ENCODE measurements around the gene LSM7. TPM values are rescaled to one million over a fixed set of nuclear protein-coding genes. Genes with fewer than 3 reads are reported as not detected.
A peak's percentile ranks its signal among the peaks of the same experiment; 100 is the strongest.

The LSM7 gene
- total RNA-seq, 2 experiments from 2014 or later = 73.6 to 80.1 TPM

DNA sequence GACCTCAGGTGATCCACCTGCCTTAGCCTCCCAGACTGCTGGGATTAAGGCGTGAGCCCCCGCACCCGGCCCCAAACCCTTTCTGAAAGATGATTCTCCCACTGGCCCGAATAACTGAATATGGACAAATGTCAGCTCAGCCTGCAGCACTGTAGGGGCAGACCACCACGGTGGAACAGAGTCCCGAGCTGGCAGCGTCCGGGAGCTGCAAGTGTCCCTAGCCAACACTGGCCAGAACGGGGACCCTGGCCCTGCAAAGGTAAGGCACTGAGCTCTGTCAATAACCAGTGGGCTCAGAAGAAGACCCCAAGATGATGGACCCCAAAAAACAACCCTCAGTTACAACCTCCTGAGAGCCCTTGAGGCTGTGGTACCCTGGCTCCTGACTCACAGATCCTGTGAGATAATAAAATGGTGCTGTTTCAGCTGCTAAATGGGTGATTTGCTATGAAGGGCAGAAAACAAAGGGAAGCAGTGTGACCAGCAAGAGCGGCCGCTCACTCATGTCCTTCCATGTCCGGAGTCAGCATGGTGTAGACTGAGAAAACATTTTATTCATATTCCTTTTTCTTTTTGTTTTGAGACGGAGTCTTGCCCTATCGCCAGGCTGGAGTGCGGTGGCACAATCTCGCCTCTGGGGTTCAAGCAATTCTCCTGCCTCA, 1.6 kb downstream of the LSM7 start:
- intact Hi-C loops (cut with DNase I, micrococcal nuclease) = loop anchor here (2.0 to 5.0 kb wide), 6 partner anchors 35 to 175 kb away; partner anchors contain the start of genes AP3D1 (in 1 of the 2) and TIMM13 (in 1 of the 2)
- H3K27ac Mint-ChIP-seq = peak overlapping the region; percentile 93
- H3K27me3 ChIP-seq (ENCODE audit: control insufficient read depth in 1 of 2, insufficient read depth in 2 of 2, low read length in 2 of 2) = no peaks in the 10 kb centered on the region
- peak overlapping the region; percentile 100 for H3K4me3 Mint-ChIP-seq
- TF ChIP-seq, protein P1, sequence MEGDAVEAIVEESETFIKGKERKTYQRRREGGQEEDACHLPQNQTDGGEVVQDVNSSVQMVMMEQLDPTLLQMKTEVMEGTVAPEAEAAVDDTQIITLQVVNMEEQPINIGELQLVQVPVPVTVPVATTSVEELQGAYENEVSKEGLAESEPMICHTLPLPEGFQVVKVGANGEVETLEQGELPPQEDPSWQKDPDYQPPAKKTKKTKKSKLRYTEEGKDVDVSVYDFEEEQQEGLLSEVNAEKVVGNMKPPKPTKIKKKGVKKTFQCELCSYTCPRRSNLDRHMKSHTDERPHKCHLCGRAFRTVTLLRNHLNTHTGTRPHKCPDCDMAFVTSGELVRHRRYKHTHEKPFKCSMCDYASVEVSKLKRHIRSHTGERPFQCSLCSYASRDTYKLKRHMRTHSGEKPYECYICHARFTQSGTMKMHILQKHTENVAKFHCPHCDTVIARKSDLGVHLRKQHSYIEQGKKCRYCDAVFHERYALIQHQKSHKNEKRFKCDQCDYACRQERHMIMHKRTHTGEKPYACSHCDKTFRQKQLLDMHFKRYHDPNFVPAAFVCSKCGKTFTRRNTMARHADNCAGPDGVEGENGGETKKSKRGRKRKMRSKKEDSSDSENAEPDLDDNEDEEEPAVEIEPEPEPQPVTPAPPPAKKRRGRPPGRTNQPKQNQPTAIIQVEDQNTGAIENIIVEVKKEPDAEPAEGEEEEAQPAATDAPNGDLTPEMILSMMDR (IDR thresholded peaks at IDR 0.05) = no peak
- ATAC-seq (ENCODE audit: poor library complexity) = no peak
- peaks cover 65% of the 10 kb centered on the region for H3K4me1 Mint-ChIP-seq (ENCODE audit: low read depth)
- H3K4me3 ChIP-seq (ENCODE audit: low read length) = no peak overlapping the region
- H3K9me3 Mint-ChIP-seq = no peaks in the 10 kb centered on the region
- peaks cover 38% of the 10 kb centered on the region for H3K36me3 ChIP-seq (ENCODE audit: insufficient read depth, low read length)
- ChIA-PET POLR2A (interaction anchor here (1.2 to 1.6 kb wide), 2 partner anchors 11 to 51 kb away, joined by 3 read pairs; no protein-coding TSS in a partner anchor), CTCF (no interaction called here)
- DNase-seq = no peak
- peaks cover 41% of the 10 kb centered on the region for H3K36me3 Mint-ChIP-seq (ENCODE audit: low read depth)
- H3K27ac ChIP-seq (ENCODE audit: low read depth in 1 of 2, low read length in 2 of 2) = peak overlapping the region in 1 of 2 donors; percentile 57
- H3K4me1 ChIP-seq (ENCODE audit: insufficient read depth, low read length) = peaks cover 56% of the 10 kb centered on the region
- no peaks in the 10 kb centered on the region for H3K27me3 Mint-ChIP-seq
- no peaks in the 10 kb centered on the region for H3K9me3 ChIP-seq (ENCODE audit: control insufficient read depth in 1 of 2, insufficient read depth in 1 of 2, low read length in 2 of 2)

DNA sequence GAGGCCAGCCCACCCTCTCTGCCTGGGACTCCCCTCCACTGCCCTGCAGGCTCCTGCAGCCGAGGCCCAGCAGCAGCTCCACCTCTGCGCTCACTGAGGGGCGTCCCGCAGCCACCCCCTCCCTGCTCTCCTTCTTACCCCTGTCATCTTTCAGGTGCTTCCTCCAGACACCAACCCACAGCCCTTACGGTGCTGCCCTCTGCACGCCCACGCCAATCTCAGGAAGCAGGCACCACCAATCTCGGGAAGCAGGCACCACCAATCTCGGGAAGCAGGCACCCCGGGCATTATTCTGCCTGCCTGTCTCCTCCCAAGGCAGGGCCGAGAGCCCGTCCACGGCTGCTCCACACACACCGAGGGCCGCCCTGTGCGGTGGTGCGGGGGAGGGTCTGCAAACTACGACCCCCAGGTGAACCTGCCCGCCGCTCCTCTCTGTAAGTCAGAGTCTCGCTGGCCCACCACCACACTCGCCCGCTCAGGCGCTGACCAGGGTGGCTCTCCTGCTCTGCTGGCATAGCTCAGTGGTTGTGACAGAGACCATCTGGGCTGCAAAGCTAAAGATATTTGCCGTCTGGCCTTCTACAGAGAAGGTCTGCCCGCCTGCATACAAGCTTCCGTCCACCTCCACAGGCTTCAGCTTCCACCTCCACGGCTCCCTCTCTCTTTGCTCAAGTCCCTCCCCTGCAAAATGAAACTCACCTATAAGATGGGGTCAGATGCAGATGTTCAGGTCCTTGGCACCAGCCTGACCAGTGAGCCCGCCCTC, 2.9 kb downstream of the LSM7 start:
- POLR2A ChIA-PET = interaction anchor here (1.6 kb wide), 1 partner anchor 50 kb away, joined by 3 read pairs; no protein-coding TSS in a partner anchor
- TF ChIP-seq, protein P1 (IDR thresholded peaks at IDR 0.05) = no peak
- no peaks in the 10 kb centered on the region for H3K27me3 Mint-ChIP-seq
- peak overlapping the region; percentile 93 for H3K27ac Mint-ChIP-seq
- peaks cover 51% of the 10 kb centered on the region for H3K4me1 Mint-ChIP-seq (ENCODE audit: low read depth)
- Histone ChIP-seq H3K9me3 (ENCODE audit: control insufficient read depth in 1 of 2, insufficient read depth in 1 of 2, low read length in 2 of 2) (no peaks in the 10 kb centered on the region), H3K36me3 (ENCODE audit: insufficient read depth, low read length) (peaks cover 47% of the 10 kb centered on the region), H3K27me3 (ENCODE audit: control insufficient read depth in 1 of 2, insufficient read depth in 2 of 2, low read length in 2 of 2) (no peaks in the 10 kb centered on the region), H3K27ac (ENCODE audit: low read depth in 1 of 2, low read length in 2 of 2) (no peak overlapping the region), H3K4me3 (ENCODE audit: low read length) (no peak overlapping the region), H3K4me1 (ENCODE audit: insufficient read depth, low read length) (peaks cover 42% of the 10 kb centered on the region)
- H3K9me3 Mint-ChIP-seq = no peaks in the 10 kb centered on the region
- intact Hi-C loops (cut with DNase I, micrococcal nuclease) = loop anchor here (2.0 to 5.0 kb wide), 6 partner anchors 33 to 173 kb away; partner anchors contain the start of genes AP3D1 (in 1 of the 2) and TIMM13 (in 1 of the 2)
- CTCF ChIA-PET = no interaction called here
- H3K4me3 Mint-ChIP-seq = peak overlapping the region; percentile 100
- peaks cover 41% of the 10 kb centered on the region for H3K36me3 Mint-ChIP-seq (ENCODE audit: low read depth)
- no peak for DNase-seq
- no peak for ATAC-seq (ENCODE audit: poor library complexity)

DNA sequence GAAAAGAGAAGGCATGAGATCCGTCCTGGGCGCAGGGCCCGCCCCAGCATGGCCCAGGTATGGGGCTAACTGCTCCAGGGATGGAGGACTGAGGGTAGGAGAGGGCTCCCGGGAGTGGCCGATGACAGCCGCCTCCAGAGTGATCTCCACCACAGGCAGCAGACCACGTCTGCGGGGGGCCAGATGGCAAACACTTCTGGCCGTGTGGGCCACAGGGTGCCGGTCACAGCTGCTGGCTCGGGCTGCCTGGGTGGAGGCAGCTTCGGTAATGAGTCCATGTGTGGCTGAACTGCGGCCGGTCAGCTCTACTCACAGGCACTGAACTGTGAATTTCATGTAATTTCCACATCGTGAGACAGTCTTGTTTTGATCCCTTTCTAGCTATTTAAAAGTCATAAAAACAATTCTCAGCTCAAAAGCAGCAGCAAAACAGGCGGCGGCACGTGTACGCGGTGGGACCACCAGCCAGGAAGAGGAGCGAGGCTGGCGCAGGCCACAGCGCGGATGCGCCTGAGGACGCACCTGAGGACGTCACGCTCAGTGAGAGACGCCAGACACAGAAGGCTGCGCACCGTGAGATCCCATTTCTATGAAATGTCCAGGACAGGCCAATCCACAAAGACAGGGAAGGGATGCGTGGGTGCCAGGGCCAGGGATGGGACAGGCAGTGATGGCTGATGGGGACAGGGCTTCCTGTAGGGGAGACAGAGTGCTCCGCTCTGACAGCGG, 4.0 kb downstream of the LSM7 start:
- CTCF ChIA-PET = no interaction called here
- TF ChIP-seq, protein P1 (IDR thresholded peaks at IDR 0.05) = no peak
- POLR2A ChIA-PET = no interaction called here
- ATAC-seq (ENCODE audit: poor library complexity) = no peak
- H3K27me3 ChIP-seq (ENCODE audit: control insufficient read depth in 1 of 2, insufficient read depth in 2 of 2, low read length in 2 of 2) = no peaks in the 10 kb centered on the region
- peaks cover 33% of the 10 kb centered on the region for H3K4me1 ChIP-seq (ENCODE audit: insufficient read depth, low read length)
- no peak for DNase-seq
- no peak overlapping the region for H3K4me3 ChIP-seq (ENCODE audit: low read length)
- H3K27ac Mint-ChIP-seq = peak overlapping the region; percentile 44
- no peaks in the 10 kb centered on the region for H3K9me3 Mint-ChIP-seq
- peaks cover 47% of the 10 kb centered on the region for H3K36me3 ChIP-seq (ENCODE audit: insufficient read depth, low read length)
- H3K27me3 Mint-ChIP-seq = no peaks in the 10 kb centered on the region
- no peak overlapping the region for H3K27ac ChIP-seq (ENCODE audit: low read depth in 1 of 2, low read length in 2 of 2)
- H3K4me3 Mint-ChIP-seq = no peak overlapping the region
- peaks cover 38% of the 10 kb centered on the region for H3K36me3 Mint-ChIP-seq (ENCODE audit: low read depth)
- H3K9me3 ChIP-seq (ENCODE audit: control insufficient read depth in 1 of 2, insufficient read depth in 1 of 2, low read length in 2 of 2) = no peaks in the 10 kb centered on the region
- H3K4me1 Mint-ChIP-seq (ENCODE audit: low read depth) = peaks cover 42% of the 10 kb centered on the region
- intact Hi-C loops (cut with DNase I, micrococcal nuclease) = no loop called here

Measured in CD4-positive, alpha-beta T cell (primary cell).